Measurements from ENCODE around the gene TPH1.

DNA sequence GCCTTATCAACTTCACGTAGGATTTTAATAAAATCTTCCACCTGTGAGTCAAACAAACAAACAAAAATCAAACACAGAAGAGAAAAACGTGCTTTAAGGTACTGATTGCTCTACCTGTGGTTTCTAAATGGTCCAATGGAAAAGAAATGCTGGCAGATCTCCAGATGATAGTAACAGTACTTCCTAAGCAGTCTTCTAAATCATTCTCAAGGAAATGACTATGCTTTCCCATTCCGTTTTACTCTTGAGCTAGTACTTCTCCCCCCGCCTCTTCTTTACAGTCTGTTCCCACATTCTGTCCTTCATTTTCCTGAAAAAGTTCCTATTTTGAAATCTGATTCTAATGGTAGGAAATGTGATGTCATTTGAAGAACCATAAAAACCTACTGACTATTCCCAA lies 34.4 kb upstream of the TPH1 start:
- TF ChIP-seq, protein P1, sequence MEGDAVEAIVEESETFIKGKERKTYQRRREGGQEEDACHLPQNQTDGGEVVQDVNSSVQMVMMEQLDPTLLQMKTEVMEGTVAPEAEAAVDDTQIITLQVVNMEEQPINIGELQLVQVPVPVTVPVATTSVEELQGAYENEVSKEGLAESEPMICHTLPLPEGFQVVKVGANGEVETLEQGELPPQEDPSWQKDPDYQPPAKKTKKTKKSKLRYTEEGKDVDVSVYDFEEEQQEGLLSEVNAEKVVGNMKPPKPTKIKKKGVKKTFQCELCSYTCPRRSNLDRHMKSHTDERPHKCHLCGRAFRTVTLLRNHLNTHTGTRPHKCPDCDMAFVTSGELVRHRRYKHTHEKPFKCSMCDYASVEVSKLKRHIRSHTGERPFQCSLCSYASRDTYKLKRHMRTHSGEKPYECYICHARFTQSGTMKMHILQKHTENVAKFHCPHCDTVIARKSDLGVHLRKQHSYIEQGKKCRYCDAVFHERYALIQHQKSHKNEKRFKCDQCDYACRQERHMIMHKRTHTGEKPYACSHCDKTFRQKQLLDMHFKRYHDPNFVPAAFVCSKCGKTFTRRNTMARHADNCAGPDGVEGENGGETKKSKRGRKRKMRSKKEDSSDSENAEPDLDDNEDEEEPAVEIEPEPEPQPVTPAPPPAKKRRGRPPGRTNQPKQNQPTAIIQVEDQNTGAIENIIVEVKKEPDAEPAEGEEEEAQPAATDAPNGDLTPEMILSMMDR (IDR thresholded peaks at IDR 0.05) = no peak
- TF ChIP-seq POLR2A (IDR thresholded peaks at IDR 0.05) = no peak
